ENCODE results near the gene COX7A2.

COX7A2 gene

DNA sequence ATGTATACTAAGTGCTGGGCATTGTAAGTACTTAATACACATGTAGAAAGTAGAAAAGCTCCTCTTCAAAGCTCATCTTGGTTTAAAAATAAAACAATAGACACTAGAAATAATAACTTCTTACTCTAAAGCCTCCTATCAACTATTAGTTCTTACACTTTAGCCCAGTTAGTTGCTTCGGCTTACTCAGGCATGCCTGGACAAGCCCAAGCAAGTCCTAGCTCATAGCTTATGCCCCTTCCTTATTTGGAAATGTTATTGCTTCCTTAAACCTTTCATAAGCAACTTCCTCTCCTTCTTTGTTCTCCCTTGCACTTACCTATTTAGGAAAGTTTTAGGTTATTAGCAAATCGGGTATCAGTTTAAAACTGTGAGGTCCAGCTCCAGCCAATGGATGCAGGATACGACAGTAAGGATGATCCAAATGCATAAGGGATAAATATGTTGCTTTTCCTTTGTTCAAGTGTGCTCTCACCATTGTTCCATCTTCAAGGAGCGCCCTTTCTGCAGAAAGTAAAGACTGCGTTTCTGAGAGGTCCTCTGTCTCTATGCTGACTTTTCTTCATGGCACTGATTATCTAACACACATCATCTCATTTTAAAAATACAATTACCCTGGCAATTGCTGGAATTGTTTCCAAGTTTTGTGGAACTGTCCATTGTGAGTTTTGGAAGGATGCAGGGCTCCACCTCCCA is 28.7 kb upstream of the COX7A2 start:
- Histone ChIP-seq H3K9ac (ENCODE audit: low read length) (no peak overlapping the region), H3K4me2 (ENCODE audit: low read length) (no peak overlapping the region), H3K9me2 (ENCODE audit: low read depth, low read length) (no peaks in the 10 kb centered on the region), H2AFZ (ENCODE audit: low read length) (no peak overlapping the region), H3K4me3 (ENCODE audit: low read depth, low read length, poor library complexity, severe bottlenecking) (no peak overlapping the region), H3K27ac (ENCODE audit: low read depth, low read length, poor library complexity, severe bottlenecking) (no peak overlapping the region), H4K20me1 (ENCODE audit: insufficient read depth, low read length) (no peaks in the 10 kb centered on the region), H3K9me3 (ENCODE audit: low read length) (peaks cover 8% of the 10 kb centered on the region), H3F3A (ENCODE audit: insufficient read depth, low read length) (no peaks in the 10 kb centered on the region), H3K36me3 (ENCODE audit: insufficient read depth, low read length) (peaks cover 43% of the 10 kb centered on the region), H3K27me3 (ENCODE audit: insufficient read depth, low read length) (no peaks in the 10 kb centered on the region), H3K79me2 (ENCODE audit: insufficient read depth, low read length) (peaks cover 55% of the 10 kb centered on the region), H3K4me1 (ENCODE audit: insufficient read depth, low read length, severe bottlenecking) (no peaks in the 10 kb centered on the region)
- TF ChIP-seq EZH2 (IDR thresholded peaks at IDR 0.05; ENCODE audit: borderline replicate concordance, low read length) = no peak
- TF ChIP-seq, protein P1, sequence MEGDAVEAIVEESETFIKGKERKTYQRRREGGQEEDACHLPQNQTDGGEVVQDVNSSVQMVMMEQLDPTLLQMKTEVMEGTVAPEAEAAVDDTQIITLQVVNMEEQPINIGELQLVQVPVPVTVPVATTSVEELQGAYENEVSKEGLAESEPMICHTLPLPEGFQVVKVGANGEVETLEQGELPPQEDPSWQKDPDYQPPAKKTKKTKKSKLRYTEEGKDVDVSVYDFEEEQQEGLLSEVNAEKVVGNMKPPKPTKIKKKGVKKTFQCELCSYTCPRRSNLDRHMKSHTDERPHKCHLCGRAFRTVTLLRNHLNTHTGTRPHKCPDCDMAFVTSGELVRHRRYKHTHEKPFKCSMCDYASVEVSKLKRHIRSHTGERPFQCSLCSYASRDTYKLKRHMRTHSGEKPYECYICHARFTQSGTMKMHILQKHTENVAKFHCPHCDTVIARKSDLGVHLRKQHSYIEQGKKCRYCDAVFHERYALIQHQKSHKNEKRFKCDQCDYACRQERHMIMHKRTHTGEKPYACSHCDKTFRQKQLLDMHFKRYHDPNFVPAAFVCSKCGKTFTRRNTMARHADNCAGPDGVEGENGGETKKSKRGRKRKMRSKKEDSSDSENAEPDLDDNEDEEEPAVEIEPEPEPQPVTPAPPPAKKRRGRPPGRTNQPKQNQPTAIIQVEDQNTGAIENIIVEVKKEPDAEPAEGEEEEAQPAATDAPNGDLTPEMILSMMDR (IDR thresholded peaks at IDR 0.05; ENCODE audit: low read length) = no peak

DNA sequence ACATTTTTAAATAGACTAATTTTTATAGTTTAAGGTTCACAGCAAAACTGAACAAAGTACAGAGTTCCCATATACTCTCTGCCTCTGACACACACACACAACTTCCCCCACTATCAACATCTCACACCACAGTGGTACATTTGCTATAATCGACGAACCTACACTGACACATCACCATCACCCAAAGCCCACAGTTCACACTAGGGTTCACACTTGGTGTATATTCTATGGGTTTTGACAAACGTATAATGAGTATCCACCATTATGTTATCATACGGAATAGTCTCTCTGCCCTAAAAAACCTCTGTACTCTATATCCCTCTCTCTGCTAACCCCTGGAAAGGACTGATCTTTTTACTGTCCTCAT is 25.4 kb upstream of the COX7A2 start:
- Histone ChIP-seq H3K36me3 (ENCODE audit: insufficient read depth, low read length) (peaks cover 38% of the 10 kb centered on the region), H3K79me2 (ENCODE audit: insufficient read depth, low read length) (peaks cover 29% of the 10 kb centered on the region), H3K9me2 (ENCODE audit: low read depth, low read length) (no peaks in the 10 kb centered on the region), H3K27ac (ENCODE audit: low read depth, low read length, poor library complexity, severe bottlenecking) (no peak overlapping the region), H3K4me3 (ENCODE audit: low read depth, low read length, poor library complexity, severe bottlenecking) (no peak overlapping the region), H3K4me1 (ENCODE audit: insufficient read depth, low read length, severe bottlenecking) (peaks cover 3% of the 10 kb centered on the region), H4K20me1 (ENCODE audit: insufficient read depth, low read length) (no peaks in the 10 kb centered on the region), H3K9ac (ENCODE audit: low read length) (no peak overlapping the region), H3K27me3 (ENCODE audit: insufficient read depth, low read length) (no peaks in the 10 kb centered on the region), H3K4me2 (ENCODE audit: low read length) (no peak overlapping the region), H2AFZ (ENCODE audit: low read length) (no peak overlapping the region), H3K9me3 (ENCODE audit: low read length) (peaks cover 8% of the 10 kb centered on the region), H3F3A (ENCODE audit: insufficient read depth, low read length) (no peaks in the 10 kb centered on the region)
- TF ChIP-seq EZH2 (IDR thresholded peaks at IDR 0.05; ENCODE audit: borderline replicate concordance, low read length) = no peak
- TF ChIP-seq, protein P1 (IDR thresholded peaks at IDR 0.05; ENCODE audit: low read length) = no peak

DNA sequence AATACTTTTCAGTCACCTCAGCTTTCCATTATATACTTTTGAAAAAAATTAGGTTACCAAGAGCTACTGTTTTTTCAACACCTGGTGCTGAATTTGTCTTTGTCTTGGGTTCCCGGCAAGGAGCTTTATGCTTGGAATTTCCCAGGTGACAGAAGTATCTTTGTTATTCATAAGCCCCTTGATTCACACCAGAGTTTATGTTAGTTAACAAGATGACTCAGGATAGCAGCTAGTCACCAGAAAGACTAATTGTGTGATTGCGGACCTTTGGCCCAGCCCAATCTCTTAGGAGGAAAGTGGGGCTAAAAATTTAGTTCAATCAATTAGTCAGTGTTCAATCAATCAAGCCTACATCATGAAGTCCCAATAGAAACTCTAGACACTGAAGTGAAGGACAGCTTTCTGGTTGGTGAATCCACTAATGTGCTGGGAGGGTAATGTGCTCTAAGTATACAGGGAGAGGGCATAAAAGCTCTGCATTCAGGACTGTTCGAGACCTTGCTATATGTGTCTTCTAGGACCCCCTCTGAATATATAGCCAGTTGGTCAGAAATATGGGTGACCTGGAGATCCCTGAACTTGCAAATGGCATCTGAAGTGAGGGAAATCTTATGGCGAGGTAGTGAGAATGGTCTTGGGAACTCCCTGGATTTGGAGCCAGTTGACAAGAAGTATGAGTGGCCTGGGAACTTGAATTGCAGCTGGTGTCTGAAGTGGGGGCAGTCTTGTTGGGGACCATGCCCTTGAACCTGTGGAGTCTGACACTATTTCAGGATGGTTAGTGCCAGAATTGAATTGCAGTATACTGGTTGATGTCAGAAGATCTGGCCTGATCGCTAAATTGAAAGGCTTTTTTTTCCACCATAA is 24.8 kb upstream of the COX7A2 start:
- Histone ChIP-seq H3K4me2 (ENCODE audit: low read length) (no peak overlapping the region), H3K9me3 (ENCODE audit: low read length) (peaks cover 8% of the 10 kb centered on the region), H3K9me2 (ENCODE audit: low read depth, low read length) (no peaks in the 10 kb centered on the region), H3K9ac (ENCODE audit: low read length) (no peak overlapping the region), H4K20me1 (ENCODE audit: insufficient read depth, low read length) (no peaks in the 10 kb centered on the region), H3K36me3 (ENCODE audit: insufficient read depth, low read length) (peaks cover 35% of the 10 kb centered on the region), H3K79me2 (ENCODE audit: insufficient read depth, low read length) (peaks cover 24% of the 10 kb centered on the region), H2AFZ (ENCODE audit: low read length) (no peak overlapping the region), H3K4me1 (ENCODE audit: insufficient read depth, low read length, severe bottlenecking) (peaks cover 3% of the 10 kb centered on the region), H3K27me3 (ENCODE audit: insufficient read depth, low read length) (no peaks in the 10 kb centered on the region), H3K4me3 (ENCODE audit: low read depth, low read length, poor library complexity, severe bottlenecking) (no peak overlapping the region), H3F3A (ENCODE audit: insufficient read depth, low read length) (no peaks in the 10 kb centered on the region), H3K27ac (ENCODE audit: low read depth, low read length, poor library complexity, severe bottlenecking) (no peak overlapping the region)
- TF ChIP-seq, protein P1 (IDR thresholded peaks at IDR 0.05; ENCODE audit: low read length) = no peak
- TF ChIP-seq EZH2 (IDR thresholded peaks at IDR 0.05; ENCODE audit: borderline replicate concordance, low read length) = no peak
